GM19468 (cell line): Measurements from ENCODE around the gene PREPL.
"Not testable (repeated sequence)": the region's sequence is repeated elsewhere in the genome, so short reads cannot be mapped to it uniquely, and the experiment has no call there.

Source experiments
- ATAC-seq: cut with Tn5 transposase; IDR thresholded peaks from one replicate; pipeline ENCODE4 v1.9.1; 2021; ENCODE audit warnings: mild to moderate bottlenecking, moderate library complexity, moderate number of reproducible peaks; ENCODE audit not compliant: unreplicated experiment; ENCODE audit errors: extremely low read depth

PREPL gene

DNA sequence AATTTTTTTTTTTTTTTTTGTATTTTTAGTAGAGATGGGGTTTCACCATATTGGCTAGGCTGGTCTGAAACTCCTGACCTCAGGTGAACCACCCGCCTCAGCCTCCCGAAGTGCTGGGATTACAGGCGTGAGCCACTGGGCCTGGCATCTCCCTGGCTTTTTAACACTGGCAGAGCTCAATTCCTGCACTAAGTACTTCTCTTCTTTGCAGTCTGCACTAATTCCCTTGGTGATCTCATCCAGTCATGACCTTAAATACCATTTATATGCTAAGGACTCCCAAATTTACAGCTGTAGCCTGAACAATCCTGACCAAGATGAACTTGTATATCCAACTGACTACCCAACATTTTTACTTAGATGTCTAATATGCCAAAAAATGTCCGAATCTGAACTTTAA, 10.2 kb downstream of the PREPL start:
- no peak for ATAC-seq

DNA sequence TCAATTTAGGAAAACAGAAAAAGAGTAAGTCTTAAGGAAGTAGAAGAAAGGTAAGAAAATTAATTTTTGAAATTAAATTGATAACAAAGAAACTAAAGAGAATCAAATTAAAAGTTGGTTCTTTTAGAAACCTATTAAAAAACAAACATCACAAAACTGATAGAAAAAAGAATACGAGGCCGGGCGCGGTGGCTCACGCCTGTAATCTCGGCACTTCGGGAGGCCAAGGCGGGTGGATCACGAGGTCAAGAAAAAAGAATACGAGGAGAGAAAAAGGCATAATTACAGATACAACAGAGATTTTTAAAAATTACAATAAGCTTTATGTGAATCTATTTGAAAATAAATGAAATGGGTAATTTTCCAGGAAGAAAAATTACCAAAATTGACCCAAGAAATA, 11.8 kb downstream of the PREPL start:
- ATAC-seq = no peak

DNA sequence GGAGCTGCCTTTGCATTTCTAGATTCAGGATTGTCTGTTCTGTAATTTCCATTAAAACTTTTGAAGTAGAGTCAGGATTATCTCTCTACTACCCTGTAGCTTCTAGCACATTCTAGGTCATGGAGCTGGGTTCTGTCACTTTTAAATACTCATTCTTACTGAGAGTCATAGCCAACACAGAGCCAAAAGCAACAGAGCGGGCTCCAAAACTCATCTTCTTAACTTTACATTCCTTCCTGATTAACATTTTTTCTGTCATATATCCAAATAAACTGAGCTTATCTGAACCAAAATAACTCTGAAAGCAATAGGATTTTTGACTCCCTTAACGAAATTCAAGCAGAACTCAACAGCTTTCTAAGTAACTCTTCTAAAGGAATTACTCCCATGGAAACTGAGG, 12.9 kb downstream of the PREPL start:
- ATAC-seq = no peak

DNA sequence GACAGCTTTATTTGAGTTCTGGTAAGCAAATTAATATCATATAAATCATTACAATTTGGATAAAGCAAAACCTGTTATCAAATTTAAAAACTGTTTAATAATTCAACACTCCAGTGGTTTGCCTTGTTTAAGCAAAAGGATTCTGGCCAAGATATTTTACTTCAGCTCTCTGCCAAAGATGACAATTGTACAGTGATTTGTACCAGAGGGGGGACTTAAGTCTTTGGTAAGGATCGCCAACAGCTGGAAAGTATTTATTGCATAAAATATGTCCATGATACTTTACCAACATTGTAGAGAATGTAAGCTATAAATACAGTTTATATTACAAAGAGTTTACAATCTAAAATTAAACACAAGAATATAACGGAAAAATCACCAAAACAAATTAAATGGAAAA, 13.8 kb downstream of the PREPL start:
- no peak for ATAC-seq

DNA sequence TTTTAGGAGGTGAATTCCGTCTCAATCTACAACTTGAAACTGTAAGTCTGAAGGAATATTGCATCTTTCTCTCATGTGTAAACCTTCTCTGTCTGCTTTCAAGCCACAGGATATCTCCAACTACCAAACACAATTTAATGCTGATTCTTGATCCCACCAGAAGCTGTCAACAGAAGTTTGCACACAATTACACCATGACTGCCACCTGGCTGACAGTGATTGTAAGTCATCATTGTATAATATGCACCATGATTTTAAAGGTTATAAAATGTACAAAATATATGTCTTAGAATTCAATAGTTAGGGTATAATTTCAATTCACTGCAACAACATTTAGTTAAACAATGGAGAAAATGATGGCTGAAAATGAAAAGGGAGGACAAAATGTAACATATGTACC, 18.4 kb downstream of the PREPL start:
- no peak for ATAC-seq

DNA sequence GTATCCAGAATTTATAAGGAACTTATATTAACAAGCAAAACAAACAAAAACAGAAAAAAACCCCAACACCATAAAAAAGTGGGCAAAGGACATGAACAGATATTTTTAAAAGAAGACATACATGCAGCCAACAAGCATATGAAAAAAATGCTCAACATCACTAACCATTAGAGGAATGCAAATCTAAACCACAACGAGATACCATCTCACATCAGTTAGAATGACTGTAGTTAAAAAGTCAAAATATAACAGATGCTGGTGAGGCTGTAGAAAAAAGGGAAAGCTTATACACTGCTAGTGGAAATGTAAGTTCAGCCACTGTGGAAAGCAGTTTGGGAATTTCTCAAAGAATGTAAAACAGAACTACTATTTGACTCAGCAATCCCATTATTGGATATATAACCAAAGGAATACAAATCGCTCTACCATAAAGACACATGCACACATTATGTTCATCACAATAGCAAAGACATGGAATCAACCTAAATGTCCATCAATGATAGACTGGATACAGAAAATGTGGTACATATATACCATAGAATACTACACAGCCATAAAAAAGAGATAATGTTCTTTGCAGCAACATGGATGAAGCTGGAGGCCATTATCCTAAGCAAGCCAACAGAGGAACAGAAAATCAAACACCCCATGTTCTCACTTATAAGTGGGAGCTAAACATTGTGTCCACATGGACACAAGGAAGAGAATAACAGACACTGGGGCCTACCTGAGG, 25.3 kb downstream of the PREPL start:
- ATAC-seq = no peak

DNA sequence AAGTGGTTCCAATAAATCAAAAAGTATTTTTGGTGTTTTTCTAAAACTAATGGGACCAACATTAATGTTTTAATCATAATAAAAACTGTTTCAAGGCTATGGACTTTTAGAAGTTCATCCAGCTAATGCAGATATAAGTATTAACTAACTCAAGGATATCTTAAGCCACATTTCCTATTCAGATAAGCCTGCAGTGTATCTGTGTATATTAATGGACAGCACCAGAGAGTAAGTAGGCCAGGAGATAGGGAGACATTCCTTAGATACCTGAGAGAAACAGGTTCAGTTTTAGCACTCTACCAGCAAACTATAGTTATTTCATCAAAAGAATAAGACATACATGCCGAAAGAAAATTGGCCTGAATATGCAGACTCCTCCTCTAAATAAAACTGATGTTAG, 27.3 kb downstream of the PREPL start:
- ATAC-seq = no peak

DNA sequence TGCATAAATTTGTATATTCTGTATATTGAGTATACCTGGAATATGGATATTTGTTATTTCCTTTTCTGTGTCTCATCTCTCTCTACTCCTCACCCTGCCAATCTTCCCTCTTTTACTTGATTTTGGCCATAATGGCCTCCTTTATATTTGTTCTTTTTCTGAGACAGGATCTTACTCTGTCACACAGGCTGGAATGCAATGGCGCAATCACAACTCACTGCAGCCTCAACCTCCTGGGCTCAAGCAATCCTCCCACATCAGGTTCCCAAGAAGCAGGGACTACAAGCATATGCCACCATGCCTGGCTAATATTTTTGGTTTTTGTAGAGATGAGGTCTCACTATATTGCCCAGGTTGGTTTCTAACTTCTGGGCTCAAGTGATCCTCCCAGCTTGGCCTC, 30.5 kb downstream of the PREPL start:
- ATAC-seq = no peak

DNA sequence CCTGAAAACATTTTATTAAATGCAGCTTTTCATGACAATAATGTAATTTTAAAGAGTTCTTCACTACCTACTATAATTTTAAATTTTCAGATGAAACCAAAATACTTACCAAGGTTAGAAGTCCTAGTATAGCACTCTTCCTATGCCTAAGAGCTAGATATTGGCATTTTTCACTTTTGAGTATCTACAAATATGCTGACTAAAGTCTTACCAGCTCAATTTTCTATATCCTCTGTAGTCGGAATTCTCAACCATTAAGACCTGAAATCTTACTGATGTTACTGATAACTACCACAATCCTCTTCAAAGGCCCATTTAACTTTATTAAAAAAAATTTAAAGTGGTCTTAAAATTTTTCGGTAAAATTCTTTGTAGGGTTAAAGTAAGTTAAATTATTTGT, 32.0 kb downstream of the PREPL start:
- ATAC-seq = no peak

DNA sequence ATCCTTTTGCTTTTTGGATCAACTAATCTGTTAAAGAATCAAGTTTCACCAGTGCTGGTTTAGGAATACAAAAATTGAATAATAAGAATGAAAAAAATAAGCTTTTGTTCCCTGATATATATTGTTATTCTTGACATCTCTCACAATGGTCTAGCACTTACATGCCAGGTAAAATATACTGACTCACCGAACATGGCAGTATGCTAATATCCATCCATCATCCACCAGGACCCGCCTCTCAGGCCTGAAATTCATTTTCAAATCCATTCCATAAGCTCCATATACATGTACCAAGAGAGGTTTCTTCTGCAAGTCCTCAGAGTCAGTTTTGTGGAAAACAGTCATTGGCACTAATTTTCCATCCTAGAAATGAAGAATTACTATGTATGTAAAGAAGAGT, 32.5 kb downstream of the PREPL start:
- ATAC-seq = no peak

DNA sequence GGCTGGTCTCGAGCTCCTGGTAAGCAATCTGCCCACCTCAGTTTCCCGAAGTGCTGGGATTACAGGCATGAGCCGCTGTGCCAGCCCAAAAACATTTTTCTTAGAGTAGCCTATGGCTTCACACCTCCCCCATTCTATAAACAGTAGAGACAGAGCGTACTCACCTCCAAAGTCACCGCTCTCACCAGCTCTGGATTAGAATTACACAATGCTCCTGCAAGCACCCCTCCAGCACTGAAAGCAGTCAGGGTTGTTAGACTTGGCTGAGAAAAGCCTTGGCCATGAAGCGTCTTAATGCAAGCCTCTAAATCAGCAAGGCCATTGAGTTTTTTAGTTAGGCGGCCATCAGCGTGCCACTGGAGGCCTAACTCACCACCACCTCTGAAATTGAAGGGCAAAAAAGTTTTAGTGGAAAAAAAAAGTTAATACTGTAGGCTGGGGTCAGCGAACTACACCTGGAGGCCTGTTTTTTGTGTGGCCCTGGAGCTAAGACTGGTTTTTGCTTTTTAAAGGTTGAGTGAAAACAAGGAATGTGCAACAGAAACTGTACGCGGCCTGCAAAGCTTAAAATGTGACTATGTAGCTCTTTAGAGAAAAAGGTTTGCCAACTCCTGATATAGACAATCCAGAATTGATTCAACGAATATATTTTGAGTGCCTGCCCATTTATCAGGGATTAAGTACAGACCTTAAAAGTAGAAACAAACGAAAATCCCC, 34.6 kb downstream of the PREPL start:
- ATAC-seq = no peak

DNA sequence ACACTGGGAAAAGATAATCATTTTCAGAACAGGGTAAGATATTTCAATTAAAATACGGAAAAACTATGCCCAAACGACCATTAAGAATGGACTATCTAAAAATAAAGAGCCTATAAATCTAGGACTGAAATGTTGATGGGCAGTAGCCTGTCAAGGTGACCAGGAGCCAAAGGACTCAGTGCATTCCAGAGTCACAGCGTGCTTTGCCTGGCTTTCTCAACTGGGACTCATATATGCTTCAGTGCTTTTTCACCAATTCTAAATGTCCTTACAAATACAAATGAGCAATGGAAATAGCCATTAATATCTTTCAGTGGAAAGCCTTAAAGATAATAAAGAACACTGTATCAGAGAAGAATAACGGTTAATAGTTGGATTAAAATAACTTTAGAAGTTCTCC, 35.4 kb downstream of the PREPL start:
- no peak for ATAC-seq

DNA sequence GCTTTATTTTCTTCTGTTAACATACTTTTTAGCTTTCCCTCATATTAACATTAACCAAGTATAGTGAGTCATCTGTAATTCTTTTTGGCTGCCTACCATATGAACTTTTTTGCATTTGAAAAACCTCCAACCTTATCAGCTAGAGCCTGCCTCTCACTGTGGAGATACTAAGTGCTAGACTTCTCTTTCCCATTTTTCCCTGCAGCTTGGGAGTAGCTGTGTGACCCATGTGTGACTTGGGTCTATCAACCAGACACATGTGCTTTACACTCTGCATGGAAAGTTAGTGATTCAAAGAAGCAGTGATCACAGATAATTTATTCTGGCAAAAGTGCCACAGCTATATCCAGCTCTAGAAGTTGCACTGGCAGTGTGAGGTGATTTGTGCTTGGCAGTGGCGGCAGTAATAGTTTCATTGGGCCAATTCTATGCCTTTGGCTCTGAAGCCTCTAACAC, 36.3 kb downstream of the PREPL start:
- no peak for ATAC-seq

DNA sequence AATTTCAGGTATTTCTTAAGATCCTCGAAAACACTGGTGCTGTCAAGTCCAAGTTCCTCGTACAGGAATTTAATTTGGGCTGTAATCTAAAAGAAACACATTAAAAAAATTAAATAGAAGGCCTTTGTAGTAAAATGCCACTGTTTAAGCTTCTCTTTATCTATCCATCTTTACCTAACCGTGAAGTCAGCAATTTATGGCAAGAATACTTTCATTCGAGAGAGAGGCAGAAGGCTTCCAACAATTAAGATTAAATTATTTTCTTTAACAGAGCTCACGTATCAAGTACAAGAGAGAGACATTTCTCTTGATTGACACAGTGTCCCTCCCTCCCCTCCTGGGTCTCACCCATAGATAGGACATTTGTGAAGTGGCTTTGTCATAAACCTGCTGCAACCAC, 39.9 kb downstream of the PREPL start:
- ATAC-seq = no peak

DNA sequence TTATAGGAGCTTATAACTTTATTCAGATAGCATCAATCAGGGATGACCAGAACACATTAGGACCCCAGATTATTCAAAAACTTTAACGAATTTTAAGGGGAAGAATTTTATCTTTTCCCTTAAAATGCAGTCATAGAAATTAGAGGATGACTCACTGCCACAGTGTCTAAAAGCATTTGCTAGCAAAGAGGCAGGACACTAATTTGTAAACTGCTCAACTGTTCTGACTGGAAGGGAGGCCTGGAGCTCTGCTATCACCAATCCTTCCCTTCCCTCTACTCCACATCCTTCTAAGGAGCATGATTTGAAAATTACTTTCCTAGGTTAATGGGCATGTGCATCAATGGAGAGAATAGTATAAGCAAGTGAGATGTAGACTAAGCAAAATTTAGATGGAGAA, 40.5 kb downstream of the PREPL start:
- no peak for ATAC-seq

DNA sequence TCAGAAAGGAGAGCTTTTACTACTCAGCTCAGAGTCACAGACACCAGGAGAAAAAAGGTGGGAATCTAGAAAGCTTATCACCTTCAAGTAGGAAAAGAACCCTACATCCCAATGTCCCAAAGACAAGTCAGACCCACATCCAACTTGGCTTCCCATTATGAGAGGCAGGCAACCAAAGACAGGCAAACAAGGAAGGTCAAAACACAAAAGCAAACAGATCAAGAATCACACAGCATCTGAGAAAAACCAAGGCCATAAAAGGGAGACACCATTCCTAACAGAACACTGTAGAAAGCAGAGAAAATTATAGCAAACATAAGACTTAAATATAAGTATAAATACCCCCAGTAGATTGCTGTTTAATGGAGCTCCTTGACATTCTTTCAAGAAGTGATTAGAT, 45.3 kb downstream of the PREPL start:
- ATAC-seq = no peak

DNA sequence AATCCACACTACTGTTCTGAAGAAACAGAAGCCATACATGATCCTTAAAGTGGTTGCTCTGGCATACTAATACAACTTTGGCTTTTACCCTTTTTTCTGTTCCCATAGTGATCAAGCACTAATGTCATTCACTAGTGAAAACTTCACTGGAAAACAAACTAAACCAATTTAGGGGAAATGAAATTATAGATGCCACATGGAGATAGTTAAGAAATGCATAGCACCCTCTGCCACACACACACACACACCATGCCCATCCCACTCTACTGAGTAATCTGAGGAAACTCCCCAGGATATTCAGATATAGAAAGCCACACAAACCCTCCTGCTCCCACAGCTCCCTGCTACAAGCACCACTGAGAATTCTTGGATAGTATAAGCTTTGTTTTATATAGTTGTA, 46.9 kb downstream of the PREPL start:
- no peak for ATAC-seq

DNA sequence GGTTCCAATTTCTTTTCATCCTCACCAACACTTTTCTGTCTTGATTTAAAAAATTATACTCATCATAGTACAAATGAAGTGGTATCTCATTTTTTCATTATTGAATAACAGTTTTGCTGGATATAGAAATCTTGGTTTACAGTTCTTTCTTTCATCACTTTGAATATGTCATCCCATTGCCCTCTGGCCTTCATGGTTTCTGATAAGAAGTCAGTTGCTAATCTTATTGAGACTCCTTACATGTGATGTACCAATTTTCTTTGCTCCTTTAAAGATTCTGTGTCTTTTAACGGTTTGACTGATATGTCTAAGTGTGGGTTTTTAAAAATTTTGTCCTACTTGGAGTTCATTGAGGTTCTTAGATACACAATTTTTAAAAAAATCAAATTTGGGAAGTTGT, 51.0 kb downstream of the PREPL start:
- ATAC-seq = no peak

DNA sequence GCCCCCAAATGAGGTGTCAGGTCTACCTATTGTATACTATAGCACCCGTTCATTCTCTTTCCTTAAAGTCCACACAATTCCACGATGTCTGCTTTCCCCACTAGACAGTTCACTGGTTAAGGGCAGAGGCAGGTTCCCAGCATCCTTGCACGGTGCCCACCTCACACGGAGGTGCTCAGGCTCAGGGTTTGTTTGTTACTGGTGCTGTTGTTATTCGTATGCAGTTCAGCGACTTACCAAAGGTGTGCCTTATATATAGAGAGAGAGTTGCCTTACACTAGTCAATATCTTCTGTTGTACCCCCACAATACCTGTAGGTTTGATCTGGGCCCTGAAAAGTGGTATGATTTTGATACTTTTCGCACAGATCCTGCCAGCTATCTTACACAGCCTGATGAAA, 55.4 kb downstream of the PREPL start:
- ATAC-seq = no peak

DNA sequence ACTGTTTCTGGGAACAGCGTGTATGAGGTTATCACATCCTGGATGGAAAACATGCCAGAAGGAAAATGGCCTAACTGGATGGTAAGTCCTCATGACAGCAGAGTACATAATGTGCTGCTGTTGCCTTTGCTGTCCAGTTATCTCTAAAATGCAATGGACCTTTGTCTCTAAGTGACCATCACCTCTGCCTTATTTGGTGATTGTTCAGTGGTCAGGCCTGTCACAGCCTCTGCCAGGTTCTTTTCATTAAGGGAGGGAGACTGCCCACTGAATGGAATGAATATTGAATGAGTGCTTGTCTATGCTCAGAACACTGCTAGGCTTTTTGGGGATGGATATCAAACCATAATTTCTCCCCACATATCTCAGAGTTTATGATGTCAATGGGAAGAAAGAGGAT, 57.0 kb downstream of the PREPL start:
- ATAC-seq = no peak

DNA sequence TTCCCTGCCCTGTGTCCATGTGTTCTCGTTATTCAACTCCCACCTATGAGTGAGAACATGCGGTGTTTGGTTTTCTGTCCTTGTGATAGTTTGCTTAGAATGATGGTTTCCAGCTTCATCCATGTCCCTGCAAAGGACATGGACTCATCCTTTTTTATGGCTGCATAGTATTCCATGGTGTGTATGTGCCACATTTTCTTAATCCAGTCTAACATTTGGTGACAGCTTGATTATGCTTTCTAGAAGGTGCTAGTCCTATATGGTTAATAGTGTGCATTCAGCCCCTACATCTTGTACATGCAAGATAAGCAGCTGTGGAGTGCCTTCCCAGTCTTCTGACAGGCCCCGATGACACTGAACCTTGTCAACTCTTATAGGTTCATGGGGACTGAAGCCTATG, 57.5 kb downstream of the PREPL start:
- ATAC-seq = not testable (repeated sequence)

DNA sequence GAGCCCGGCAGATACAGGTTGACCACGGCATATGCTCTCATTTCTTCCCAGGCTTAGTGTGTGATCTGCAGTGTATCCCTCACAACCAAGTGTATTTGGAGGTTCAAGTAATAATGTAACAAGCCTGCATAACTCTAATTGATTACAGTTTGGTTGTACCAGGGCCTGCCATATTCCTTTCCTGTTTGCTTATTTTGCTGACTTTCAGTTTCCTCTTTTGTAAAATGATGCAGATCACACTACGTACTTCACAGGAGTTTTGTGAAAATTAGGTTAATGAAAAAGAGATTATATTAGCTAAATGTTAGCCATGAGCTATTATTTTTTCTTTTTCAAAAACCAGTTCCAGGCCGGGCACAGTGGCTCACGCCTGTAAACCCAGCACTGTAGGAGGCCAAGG, 60.2 kb downstream of the PREPL start:
- ATAC-seq = no peak
